GM18499 (cell line): ENCODE data around the gene RERE.

ENCODE experiments used
- ATAC-seq: cut with Tn5 transposase; IDR thresholded peaks from one replicate; pipeline ENCODE4 v1.9.1; 2021; ENCODE audit warnings: moderate number of reproducible peaks; ENCODE audit not compliant: insufficient read depth, unreplicated experiment

Gene RERE

DNA sequence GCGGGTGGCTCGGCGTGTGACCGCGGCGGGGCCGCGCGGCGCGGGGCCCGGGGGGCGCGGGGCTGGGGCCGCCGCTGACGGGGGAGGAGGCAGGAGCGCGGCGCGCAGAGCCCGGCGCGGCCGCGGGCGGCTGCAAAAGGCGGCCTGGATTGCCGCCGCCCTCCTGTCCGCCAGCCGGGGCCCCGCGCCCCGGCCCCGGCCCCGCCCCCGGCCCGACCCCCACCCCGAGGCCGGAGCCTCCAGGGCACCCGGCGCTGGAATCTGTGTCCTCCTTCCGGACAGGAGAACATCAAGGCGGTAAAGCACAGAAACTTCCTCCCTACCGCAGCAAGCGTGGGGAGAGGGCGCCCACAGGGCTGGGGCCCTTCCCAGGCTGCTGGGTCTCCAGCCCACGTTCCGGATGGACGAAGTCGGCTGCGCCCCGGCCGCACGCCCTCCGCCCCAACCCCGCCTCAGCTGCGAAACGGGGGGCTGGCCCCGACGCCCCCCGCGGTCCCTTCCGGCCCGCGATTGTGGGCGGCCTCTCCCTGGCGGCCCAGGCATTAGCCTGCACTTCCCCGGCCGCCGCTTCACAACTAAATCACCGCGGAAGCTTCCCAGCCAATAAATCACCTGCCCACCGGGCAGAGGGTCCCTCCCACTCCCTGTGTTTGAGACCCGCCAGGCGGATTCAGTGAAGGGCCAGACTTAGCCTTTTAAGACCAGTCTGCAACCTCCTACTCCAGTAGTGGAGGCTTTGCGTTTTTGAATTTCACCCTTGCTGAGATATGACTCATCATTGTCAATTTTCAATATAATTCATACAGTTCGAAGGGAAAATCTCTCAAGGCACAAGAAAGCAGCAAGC lies 393.5 kb downstream of the RERE start:
- ATAC-seq, result no peak

- no peak for ATAC-seq
Observed at GRCh38 chr1:8423269-8423691, 394.2 kb downstream of the RERE start.

DNA sequence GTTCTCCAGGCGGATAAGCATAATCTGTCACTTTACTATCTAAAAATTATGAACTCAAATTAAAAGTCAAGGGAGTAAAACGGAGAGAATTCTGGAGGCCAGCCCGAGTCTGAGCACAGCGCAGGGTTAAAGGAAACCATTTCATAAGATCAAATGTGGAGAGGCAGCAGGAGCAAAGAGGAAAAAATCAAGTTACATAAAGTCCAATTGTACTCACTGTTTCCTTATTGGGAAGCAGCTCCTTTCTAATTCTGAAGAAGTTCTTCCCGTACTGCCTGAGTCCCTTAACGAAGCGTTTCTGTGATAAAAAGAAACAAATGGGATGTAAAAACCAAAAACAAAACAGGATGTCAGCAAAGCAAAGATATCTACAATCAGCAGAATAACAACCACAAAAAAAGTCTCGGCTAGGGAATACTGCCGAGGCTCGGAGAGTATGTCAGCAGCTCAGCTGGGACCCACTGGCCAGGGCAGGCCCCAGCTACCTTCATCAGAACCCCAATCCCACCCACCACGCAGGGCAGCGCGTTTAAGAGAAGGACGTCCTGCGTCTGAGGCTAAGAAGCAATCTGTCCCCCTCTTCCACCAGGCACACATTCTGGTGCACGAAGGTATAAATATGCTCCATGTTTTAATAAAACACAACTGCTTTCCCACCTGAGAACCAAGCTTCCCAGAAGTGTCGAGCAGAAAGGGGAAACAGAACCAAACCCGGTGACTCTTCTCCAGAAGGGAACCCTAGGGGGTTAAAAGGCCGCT lies 394.8 kb downstream of the RERE start:
- no peak for ATAC-seq

- ATAC-seq, result no peak
Observed at GRCh38 chr1:8421721-8422120, 395.7 kb downstream of the RERE start.

DNA sequence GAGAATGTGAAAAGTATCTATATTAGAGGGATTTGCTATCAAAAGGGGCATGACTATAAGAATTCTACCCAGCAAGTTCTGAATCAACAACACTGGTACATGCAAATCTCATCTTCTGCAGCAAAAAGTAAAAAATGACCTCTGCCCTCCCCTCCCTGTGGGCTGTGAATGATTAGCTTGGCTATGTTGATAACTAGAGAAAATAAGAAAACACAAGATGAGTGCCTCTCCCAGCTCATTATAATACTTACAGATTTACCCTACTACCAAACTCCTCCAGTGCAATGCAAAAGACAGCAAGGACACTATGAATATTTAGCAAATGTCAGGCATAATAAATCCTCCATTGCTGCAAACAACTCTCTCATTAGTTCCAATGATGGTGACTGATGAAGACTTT lies 397.1 kb downstream of the RERE start:
- no peak for ATAC-seq

- ATAC-seq, result no peak
Observed at GRCh38 chr1:8419861-8420260, 397.6 kb downstream of the RERE start.

GRCh38 chr1:8419172-8419571 lies 398.3 kb downstream of the RERE start:
- ATAC-seq, result no peak

- ATAC-seq, result no peak
Observed at GRCh38 chr1:8418301-8418700, 399.1 kb downstream of the RERE start.

DNA sequence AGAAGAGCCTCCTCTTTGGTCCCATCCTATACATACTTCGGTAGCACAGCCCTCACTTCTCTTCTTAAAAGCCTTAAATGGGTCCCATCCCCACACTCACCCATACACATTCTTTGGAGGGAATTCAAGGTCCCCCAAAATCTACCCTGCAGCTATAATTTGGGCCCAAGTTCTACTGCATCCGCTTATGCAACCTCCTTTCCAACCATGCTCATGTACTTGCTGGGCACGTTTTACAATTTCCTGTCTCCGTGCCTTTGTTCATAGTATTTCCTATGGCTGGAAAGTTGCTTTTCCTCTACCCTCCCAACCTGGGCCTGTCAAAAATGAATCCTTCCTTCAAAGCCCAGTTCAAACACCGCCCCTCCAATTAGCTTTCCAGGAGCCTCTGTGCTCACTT lies 399.8 kb downstream of the RERE start:
- no peak for ATAC-seq

- ATAC-seq, result no peak
Observed at GRCh38 chr1:8416881-8417280, 400.6 kb downstream of the RERE start.

- no peak for ATAC-seq
Observed at GRCh38 chr1:8415526-8416278, 401.7 kb downstream of the RERE start.

DNA sequence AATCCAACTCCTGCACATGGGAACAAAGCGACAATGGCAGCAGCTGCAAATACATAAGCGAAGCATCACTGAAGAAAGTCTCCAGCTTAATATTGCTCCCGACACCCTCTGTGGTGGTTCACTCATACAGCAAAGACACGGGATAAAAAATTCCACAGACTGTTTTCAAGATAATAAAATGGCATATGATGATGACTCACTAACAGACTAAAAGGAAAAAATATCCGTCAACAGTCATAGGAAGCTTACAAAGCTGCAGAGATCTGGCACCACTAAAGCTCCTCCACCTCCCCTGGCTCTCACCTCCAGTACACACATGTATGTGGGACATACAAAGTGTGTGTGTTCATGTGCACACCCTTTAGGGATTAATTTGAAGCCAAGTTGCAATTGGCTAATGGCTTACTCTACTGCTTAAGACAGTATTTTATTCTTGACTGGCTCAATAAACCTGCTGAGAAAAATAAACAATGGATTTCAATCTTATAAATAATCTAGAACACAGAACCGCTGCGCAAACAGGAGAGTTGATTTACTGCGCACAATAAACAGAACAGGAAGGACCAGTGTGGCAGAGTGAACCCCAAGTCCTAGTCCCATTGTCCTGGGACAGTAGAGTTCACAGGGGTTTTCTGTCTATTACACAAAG lies 405.1 kb downstream of the RERE start:
- no peak for ATAC-seq

- no peak for ATAC-seq
Observed at GRCh38 chr1:8411803-8412182, 405.6 kb downstream of the RERE start.

GRCh38 chr1:8410791-8411190 lies 406.6 kb downstream of the RERE start:
- ATAC-seq, result no peak

GRCh38 chr1:8409606-8410005 lies 407.8 kb downstream of the RERE start:
- no peak for ATAC-seq

GRCh38 chr1:8409106-8409505 lies 408.3 kb downstream of the RERE start:
- ATAC-seq, result no peak

DNA sequence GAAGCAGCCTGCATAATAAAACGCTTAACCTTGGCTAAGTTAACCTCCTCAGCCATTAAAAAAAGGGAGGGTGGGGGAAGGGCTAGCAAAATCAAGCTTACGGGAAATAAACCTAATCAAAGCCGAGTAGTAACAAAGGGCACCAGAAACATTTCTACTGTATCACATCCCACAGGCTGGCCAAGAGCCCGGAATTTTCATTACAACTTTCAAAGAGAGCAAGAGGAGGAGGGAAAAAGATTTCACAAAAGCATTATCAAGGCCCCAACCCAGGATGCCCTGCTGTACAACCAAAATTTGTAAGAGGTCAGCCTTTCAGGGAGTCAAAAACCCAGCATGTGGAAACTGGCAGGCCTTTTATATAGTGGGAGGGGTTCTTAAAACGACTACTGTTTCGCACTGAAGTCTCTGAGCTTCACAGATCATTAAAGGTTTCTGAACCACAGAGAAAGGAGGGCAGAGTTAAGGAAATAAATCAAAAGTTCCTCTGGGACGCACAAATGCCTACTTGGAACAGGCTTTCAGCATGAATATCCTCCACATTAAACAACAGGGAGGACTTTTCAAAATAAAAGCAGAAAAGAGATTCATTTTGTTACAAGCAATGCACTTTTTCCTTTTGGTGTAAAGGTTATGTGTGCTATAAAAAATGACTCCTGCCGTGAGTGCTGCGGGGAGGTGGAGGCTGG lies 409.1 kb downstream of the RERE start:
- no peak for ATAC-seq

- no peak for ATAC-seq
Observed at GRCh38 chr1:8407652-8408051, 409.8 kb downstream of the RERE start.

- ATAC-seq, result no peak
Observed at GRCh38 chr1:8406960-8407359, 410.5 kb downstream of the RERE start.

DNA sequence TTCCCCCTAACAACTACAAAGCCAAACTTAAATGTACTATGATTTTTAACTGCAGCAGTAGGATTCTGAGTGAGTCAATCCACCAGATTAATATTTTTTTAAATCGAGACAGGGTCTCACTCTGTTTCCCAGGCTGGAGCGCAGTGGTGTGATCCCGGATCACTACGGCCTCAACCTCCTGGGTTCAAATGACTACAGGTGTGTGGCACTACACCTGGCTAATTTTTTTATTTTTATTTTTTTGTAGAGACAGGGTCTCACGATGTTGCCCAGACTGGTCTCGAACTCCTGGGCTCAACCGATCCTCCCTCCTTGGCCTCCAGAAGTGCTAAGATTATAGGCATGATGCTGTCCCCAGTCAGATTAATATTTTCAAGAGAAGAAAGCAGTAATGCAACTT lies 411.4 kb downstream of the RERE start:
- no peak for ATAC-seq
